Testis (tissue), 3 donors: ENCODE results near the gene CORO2B. TPM values are rescaled to one million over a fixed set of nuclear protein-coding genes. Genes with fewer than 3 reads are reported as not detected.
A peak's percentile ranks its signal among the peaks of the same experiment; 100 is the strongest.

Source experiments
- DNase-seq: peaks from one replicate; pipeline ENCODE4 v3.0.0-alpha.2; 2019
- H3K27ac ChIP-seq, 2 donors: fragments of 200-600 bp; sonication (generic); one replicate each; pipeline ENCODE4 v1.5.1; 2019
- H3K27me3 ChIP-seq: fragments of 200-600 bp; sonication (generic); one replicate; pipeline ENCODE4 v1.5.1; 2019
- H3K36me3 ChIP-seq: fragments of 200-600 bp; sonication (generic); one replicate; pipeline ENCODE4 v1.5.1; 2017; ENCODE audit warnings: low read depth; ENCODE audit errors: missing control alignments
- H3K4me1 ChIP-seq: fragments of 200-600 bp; sonication (generic); one replicate; pipeline ENCODE4 v1.5.1; 2019
- H3K4me3 ChIP-seq, 2 donors: fragments of 200-600 bp; sonication (generic); one replicate each; pipeline ENCODE4 v1.5.1; 2017 to 2019
- H3K9me3 ChIP-seq: fragments of 200-600 bp; sonication (generic); one replicate; pipeline ENCODE4 v1.5.1; 2017
- CTCF ChIP-seq, 3 experiments: fragments of 450-650 bp in 2 of 3; fragments of 200-600 bp in 1 of 3; sonication (generic) in 1 of 3; IDR thresholded peaks; one replicate each; pipeline ENCODE4 v1.5.1; 2016 to 2019; ENCODE audit warnings: antibody characterized with exemption in 3 of 3, mild to moderate bottlenecking in 2 of 3, moderate library complexity in 1 of 3
- POLR2A ChIP-seq: fragments of 450-650 bp; IDR thresholded peaks from one replicate; pipeline ENCODE4 v1.6.1; 2017; ENCODE audit warnings: antibody characterized with exemption, mild to moderate bottlenecking, moderate library complexity
- WGBS, 2 donors: methylation state at CpG; one replicate each; pipeline ENCODE4 v1.1.5; 2018; 5-methylcytosine and 5-hydroxymethylcytosine counted together
- intact Hi-C: fragments of 100-400 bp; cut with DNase I; formaldehyde crosslinking; loops from one replicate; pipeline ENCODE4 v1.15.1; 2023; ENCODE audit warnings: low total_unique reads
- polyA plus RNA-seq: library from polyadenylated mRNA; stranded (reverse); fragments of 350-450 nt; fragmentation: Illumina TruSeq; extraction: RNeasy Lipid Tissue Mini Kit (QIAGEN cat#74804); gene quantifications from one replicate; pipeline ENCODE4 v1.2.3, GENCODE V29; 2014; ENCODE audit warnings: low read depth, low replicate concordance; ENCODE audit not compliant: insufficient read depth
- total RNA-seq, 2 donors: library from RNA; depleted of rRNA; stranded (reverse); fragments of >200 nt; gene quantifications; one replicate each; pipeline ENCODE4 v1.2.3, GENCODE V29; 2016

The CORO2B gene
- total and polyA plus RNA-seq, 3 donors from 2014 or later, result 1.4 to 4.3 (median 2.2) TPM

- Histone ChIP-seq H3K4me3 (no peak overlapping the region), H3K9me3 (no peaks in the 10 kb centered on the region), H3K4me1 (peaks cover 5% of the 10 kb centered on the region), H3K27ac (peak overlapping the region in 1 of 2 donors; percentile 15), H3K27me3 (no peaks in the 10 kb centered on the region), H3K36me3 (no peaks in the 10 kb centered on the region)
- no peak for TF ChIP-seq CTCF (IDR thresholded peaks at IDR 0.05)
- no peak for TF ChIP-seq POLR2A
- WGBS, 2 donors, result 49 to 61% methylated on average over 7 to 19 of the region's 19 CpGs
- intact Hi-C loops, result no loop called here
- peak; percentile 77 for DNase-seq
Observed at GRCh38 chr15:68620721-68621527, 42.1 kb downstream of the CORO2B start.

- TF ChIP-seq POLR2A, result no peak
- no peak for TF ChIP-seq CTCF (IDR thresholded peaks at IDR 0.05)
- intact Hi-C loops, result no loop called here
- no peaks in the 10 kb centered on the region for H3K27me3 ChIP-seq
- no peaks in the 10 kb centered on the region for H3K36me3 ChIP-seq
- no peak for DNase-seq
- no peak overlapping the region for H3K4me3 ChIP-seq
- WGBS, 2 donors, result 96 to 100% methylated on average over 1 of the region's 1 CpG
- peaks cover 5% of the 10 kb centered on the region for H3K4me1 ChIP-seq
- no peak overlapping the region for H3K27ac ChIP-seq
- H3K9me3 ChIP-seq, result no peaks in the 10 kb centered on the region
Observed at GRCh38 chr15:68621535-68621934, 42.7 kb downstream of the CORO2B start.

GRCh38 chr15:68623301-68623892, 44.6 kb downstream of the CORO2B start:
- H3K9me3 ChIP-seq, result no peaks in the 10 kb centered on the region
- no peak overlapping the region for H3K27ac ChIP-seq
- no peak for TF ChIP-seq CTCF (IDR thresholded peaks at IDR 0.05)
- TF ChIP-seq POLR2A, result no peak
- H3K4me3 ChIP-seq, result no peak overlapping the region
- no peaks in the 10 kb centered on the region for H3K27me3 ChIP-seq
- H3K4me1 ChIP-seq, result peaks cover 5% of the 10 kb centered on the region
- H3K36me3 ChIP-seq, result no peaks in the 10 kb centered on the region
- no peak for DNase-seq
- intact Hi-C loops, result no loop called here
- WGBS, 2 donors, result 90 to 93% methylated on average over 6 to 13 of the region's 13 CpGs

- Histone ChIP-seq H3K4me3 (no peak overlapping the region), H3K36me3 (no peaks in the 10 kb centered on the region), H3K27ac (no peak overlapping the region), H3K9me3 (no peaks in the 10 kb centered on the region), H3K4me1 (peaks cover 4% of the 10 kb centered on the region), H3K27me3 (no peaks in the 10 kb centered on the region)
- intact Hi-C loops, result no loop called here
- 91 to 92% methylated on average over 4 of the region's 4 CpGs for WGBS, 2 donors
- TF ChIP-seq CTCF (IDR thresholded peaks at IDR 0.05) (no peak), POLR2A (no peak)
- no peak for DNase-seq
Observed at GRCh38 chr15:68625853-68626252, 47.1 kb downstream of the CORO2B start.
